NCI-H2107 treated with DMSO at 0.1 percent for 48 hours (cell line): ENCODE measurements around the gene PPARA.
A peak's percentile ranks its signal among the peaks of the same experiment; 100 is the strongest.

Experiments
- DNase-seq: peaks from one replicate; lab custom pipeline; 2025; ENCODE audit not compliant: unreplicated experiment; lab: John Stamatoyannopoulos, UW

Gene PPARA

DNA sequence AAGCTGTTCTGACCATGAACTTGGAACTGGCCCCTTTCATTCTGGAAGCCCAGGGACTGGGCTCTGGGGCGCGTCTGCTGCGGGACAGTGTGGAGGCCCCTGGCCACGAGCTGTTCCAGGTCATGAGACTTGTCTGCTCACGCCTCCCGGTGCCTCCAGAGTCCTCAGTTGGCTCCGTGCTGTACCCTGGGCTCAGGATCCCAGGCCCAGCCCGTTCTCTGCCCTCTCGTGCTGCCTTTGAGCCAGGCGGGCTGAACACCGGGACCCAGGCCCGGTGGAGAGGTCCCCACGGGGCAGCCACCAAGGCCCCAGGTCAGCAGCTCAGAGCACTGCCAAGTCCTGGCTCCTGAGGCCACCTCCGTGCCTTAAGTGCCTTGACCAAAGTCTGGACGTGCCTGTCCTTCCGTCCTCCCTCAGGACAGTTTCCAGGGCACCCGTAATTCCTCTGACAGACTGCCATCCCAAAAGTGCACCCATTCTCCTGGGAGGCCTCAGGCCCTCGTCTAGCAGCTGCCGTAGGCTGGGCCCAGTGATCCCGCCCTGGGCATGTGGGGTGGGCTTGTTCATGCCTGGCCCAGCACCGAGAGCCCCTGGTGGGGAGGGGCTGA lies 36.3 kb upstream of the PPARA start:
- DNase-seq: no peak

DNA sequence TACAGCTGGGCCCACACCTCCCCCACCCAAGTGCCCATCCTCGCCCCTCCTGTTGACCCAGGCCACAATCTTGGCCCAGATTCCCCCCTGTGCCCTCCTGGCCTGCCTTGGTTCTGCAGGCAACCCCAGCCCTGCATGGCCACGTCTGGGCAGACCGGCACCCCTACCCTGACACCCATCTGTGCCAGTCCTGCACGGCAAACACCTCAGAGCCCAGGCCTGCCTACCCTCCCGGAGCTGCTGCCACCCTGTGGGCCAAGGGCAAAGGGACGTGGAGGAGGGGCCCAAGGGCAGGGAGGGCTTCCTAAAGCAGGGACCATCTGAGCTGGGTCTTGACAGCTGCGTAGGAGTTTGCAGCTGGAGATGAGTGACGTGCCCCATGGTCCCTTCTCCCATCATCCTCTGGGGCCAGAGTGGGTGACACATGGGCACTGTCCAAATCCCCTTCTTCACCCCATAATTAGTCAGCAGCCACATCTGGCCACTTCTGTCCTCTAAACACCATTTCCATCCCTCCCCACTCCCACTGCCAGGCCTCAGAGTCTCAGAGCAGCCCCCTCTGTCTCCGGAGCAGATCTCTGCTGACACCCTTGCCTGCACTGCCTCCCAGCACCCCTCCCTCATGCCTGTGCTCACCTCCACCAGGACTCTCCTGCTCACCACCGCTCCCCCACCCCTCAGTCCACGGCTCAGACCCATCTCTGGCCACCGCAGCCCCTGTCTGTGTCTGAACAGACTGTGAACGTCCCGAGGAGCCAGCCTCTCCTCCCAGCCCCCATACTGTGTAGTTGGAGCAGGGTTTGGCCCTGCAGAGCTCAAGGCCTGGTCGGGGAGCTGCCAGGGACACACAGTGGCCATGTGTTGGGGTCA lies 35.6 kb upstream of the PPARA start:
- no peak for DNase-seq

DNA sequence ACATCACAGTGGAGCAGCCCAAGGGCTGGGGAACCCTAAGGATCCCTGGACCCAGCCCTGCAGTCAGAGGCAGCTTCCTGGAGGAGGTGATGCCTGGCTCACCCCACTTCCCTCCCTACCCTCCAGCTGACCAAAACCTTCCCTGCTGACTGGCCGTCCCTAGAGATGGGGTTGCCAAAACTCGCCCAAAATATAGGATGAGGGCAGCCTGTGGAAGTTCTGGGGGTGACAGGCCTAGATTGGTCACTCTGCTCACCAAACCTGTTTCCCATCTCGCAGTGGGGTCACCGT lies 35.0 kb upstream of the PPARA start:
- no peak for DNase-seq

DNA sequence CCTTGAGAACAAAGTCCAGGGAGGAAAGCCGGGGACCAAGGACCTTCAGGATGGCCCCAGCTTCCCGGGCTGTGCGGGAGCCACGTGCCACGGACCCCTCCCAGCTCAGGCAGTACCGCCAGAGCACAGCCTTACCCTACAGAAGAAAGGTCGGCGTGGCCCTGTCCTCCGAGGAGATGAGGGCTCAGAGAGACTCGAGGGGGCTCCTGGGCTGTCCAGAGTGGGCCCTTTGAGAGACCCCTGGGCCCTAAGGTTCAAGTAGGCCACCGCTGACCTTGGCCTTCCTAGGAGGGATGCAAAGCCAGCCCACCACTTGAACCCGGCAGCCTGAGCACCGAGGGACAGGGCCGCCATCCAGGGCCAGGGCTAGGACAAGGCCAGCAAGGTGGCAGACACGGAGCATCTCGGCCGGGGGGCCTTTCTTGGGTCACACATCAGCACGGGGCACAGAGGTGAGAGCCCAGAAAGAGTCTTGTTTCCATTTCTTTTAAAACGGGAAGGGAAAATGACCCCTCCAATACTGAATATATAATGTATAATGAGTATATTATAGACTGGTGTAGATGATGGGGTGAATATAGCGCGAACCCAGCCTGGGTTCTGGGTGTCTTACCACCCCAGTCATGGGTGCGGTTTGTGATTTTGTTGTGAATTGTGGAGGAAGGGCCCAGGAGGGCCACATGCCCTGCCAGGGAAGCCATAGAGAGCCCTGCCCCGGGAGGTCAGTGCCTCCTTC lies 34.4 kb upstream of the PPARA start:
- no peak for DNase-seq

DNA sequence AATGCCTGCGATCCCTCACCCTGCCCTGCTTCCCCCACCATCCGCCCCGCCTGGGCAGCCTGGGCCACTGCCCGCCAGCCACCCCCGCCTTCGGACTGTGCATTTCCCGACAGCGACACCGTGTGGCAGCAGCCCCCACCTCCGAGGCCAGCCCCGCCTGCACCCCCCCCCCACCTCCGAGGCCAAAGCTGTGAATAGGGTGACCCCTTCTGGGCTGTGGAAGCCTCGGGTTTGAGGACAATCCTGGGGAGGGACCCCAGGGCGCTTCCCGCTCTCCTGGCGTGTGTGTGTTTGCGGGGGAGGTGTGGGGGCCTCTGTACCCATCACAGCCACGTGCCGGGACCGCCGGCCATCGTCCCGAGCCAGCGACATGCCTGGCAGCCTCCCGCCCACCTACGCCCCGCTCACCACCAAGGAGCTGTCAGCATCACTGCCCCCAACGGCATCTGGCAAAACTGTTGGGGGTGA lies 33.8 kb upstream of the PPARA start:
- DNase-seq: peak; percentile 39

DNA sequence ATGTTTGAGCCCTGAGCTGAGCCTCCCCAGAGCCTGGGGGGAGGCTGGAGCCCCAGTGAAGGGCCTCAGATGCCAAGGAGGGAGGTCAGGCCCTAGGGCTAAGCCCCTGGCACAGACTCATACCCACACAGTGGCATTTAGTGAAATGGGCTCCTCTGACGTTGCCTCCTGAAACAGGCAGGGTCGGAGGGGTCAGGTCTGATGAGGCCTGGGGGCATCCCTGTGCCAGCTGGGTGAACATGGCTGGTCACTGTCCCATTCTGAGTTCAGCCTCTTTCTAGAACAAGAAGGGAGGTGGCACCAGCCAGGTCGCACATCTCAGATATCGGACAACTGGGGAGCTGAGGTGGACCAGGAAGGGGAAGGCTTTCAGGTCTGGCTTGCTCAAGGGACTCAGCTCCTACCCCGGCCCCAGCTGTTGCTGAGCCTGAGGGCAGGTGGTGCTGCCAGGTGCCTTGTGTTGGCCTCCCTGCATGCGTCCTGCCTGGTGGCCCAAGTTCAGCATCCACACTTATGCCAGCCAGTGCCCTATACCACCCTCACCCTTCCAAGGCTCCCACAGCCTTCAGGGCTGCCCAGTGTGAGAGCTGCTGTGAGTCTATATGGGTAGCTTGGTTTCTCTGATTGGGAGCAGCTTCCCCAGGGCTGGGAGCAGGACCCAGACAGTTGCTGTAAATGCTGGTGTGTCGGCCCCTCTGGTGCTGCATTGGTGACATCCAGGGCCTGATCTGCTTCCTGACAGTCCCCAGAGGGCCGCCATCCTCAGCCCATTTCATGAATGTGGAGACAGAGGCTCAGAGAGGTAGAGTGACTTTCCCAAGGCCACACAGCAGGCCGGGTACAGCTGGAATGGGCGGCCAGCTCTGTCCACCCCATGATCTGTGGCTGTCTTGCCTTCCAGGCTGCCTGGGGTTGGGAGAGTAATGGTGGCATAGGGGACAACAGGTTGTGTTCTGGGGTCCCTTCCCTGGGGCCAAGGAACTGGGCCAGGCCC lies 32.8 kb upstream of the PPARA start:
- DNase-seq: no peak

DNA sequence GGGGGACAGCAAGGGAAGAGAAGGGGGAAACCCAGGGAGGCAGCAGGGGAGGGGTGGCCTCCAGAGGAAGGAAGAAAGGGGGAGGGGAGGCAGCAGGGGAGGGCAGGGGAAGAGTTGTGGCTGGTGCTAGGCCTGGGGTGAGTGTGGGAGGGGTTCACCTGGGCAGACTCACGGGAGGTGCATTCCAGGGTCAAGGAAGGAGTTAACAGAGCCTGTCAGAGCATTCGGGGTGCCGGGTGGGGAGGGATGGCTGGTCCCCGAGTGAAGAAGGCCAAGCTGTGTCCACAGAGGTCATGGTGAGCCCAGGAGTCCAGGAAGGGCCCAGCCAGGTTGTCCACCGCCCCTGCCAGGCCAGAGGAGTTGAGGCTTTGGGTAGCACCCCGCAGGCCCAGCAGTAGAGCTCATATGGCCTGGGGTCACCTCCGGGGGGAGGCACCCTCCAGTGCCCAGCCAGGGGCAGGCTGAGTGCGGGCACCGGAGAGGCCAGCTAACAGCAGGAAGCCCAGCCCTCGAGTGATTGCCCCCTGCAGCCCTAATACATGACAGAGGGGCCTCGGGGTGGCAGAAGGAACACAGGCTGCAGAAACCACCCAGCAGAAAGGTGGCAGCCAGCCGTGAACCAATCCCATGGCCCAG lies 31.1 kb upstream of the PPARA start:
- no peak for DNase-seq

DNA sequence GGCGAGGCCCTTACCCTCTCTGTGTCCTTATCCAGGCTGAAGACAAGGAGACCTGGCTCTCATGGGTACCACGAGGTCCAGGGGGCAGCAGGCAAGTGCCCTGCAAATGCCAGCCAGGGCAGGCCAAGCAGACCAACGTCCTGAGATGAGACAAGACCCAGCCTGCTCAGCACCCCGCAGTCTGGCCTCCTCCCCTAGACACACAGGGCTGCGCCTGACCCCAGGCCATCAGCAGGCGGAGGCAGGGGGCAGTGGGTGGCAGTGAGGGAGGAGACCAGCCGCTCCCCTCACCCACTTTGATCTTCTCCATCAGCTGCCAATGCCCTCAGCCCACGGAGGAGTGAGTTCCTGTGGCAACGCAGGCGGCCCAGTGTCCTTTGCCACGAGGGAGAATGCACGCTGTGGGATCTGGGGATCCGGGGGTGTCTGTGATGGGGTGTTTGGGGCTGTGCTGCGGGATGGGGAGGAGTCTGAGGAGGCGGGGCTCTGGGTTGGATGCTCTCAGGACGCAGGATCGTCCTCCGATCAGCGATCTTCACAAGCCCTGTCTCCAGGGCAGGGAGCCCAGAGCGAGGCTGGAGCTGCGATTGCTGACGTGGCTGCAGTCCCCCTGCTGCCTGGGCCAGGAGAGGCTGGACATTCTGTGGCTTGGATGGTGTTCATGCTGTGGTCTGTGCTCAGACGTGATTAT lies 30.5 kb upstream of the PPARA start:
- DNase-seq: no peak

DNA sequence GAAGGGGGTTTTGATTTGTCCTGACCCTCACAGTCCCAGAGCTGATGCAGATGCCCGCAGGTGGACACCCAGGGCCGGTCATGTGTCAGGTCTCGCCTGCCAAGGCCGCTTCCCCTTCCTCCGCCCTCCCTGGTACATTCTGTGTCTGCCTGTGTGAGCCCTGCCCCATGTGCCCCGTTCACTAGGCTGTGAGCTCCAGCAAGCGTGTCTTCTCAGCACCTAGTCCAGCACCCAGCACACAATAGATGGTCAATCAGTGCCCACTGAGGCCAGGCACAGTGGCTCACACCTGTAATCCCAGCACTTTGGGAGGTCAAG lies 29.9 kb upstream of the PPARA start:
- no peak for DNase-seq

DNA sequence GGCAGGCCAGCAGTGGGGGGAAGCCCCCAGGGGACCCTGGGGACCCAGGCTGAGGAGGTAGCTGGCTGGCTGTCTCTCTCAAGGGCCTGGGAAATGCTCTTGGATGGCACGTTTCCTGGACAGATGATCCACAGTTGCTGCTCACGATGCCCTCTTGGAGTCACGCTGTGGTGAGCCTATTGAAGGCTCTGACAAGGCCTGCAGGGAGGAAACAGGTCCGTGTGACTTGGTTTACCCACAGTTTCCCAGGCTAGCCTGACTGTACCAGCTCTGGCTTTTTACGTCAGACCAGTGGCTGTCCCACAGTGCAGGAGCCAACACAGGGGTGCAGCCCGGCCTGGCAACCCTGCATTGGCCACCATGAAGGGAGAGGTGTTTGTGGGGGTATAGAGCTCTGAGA lies 29.2 kb upstream of the PPARA start:
- no peak for DNase-seq

DNA sequence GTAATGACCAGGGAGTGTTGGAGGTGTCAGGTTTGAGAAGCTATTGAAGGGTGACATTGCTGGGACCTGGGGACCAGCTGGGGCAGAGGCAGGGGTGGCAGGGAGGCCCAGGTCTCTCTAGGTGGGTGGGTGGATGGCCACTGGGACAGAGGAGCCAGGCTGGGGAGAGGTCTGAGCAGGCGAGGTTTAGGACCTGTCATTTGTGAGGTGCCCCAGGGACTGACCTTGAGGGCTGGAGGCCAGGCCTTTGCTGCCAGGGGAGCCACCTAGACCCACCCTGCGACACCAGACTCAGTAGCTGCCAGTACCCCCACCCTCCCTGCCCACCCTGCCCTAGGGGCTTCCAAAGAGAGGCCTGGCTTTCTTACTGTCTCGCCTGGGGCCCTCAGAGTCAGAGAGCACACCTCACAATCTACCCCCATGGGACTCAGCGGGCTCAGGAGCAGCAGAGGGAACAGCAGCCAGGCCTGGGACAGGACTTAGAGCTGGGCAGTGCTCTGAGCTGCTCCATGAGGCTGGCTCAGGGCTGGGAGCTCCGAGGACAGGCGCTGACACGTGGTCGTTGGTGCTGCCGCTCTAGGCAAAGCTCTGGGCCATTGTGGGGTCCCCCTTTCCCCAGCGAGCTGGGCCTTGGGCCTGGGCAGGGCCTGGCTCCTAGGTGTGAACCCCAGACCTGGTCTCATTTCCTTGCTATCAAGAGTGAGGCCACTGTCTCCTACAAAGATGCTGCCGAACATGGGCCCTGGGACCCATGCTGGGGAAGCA lies 28.6 kb upstream of the PPARA start:
- DNase-seq: no peak

DNA sequence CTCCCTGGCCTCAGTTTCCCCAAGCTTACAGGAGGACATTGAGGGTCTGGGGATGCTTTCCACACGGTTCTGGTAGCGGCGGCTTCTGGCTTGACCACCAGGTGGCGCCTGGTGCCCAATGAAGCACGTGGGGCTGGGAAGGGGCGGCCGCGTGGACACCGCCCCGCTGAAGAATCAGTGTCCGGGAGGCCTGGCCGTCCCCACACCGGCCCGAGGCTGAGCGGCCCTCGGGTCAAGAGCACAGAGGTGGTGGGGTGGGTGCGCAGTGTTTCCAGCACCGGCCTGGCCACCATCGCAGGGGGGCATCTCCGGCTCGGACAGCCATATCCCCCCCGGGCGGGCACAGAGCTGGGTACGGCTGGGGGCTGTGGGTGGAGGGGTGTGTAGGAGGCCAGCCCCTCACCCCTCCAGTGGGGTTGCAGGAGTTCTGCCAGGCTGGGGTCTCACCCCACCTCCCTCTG lies 27.8 kb upstream of the PPARA start:
- DNase-seq: no peak

DNA sequence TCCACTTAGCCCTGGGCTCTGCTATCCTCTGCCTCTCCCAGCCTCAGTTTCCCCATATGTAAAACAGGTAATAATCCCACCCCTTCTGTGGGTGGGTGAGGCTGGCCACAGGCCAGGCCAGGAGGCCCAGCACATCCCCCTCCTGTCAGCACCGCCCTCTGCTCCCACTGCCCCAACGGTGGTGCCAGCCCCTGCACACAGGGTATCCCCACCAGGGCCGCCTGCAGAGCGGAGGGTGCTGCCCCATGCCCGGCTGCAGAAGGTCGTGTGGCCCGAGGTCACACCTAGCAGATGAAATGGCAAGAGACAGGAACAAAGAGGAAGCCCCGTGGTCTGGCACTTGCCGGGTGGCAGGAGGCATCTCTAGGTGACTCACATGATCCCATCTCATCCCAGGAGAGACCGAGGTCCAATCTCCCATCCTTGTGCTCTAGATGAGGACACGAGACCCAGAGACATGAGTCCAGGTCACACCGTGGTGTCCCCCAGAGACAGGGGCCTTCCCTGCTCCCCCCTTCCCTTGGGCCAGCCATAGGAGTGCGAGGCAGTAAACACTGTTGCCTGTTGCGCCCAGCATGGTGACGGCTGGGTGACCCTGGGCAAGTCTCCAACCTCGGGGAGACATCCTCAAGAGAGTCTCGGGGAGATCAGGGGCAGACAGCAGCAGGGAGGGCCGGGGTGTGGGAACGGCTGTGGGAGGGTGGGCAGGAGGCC lies 27.2 kb upstream of the PPARA start:
- no peak for DNase-seq

DNA sequence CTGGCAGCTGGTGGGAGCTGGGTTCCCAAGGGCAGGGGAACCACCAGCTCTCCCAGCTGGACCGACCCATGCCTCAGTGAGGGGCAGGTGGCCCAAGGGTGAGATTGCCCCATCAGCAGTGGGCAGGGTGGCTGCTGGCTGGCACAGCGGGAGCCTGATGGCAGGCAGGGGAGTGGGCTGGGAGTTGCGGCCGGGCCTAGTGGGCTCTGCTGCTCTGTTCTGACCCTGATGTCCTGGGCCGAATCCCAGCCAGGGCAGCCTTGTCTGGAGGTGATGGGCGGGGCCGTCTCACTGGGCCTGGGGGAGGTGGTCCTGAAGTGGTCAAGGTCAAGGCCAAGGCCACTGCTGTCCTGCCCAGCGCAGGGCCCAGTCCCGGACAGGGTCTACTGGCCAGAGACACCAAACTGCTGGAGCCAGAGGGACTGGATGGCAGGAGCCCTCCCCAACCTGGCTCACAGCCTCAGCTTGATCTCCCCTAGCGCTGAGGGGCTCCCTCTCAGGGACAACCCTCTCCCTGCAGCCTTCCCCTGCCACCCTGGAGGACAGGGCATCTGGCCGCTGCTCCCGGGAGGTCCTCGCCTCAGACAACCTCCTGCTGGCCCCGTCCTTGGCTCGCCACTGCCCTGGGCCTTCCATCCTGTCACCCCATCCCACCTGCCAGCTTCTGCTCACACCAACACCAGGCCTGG lies 26.5 kb upstream of the PPARA start:
- DNase-seq: no peak

DNA sequence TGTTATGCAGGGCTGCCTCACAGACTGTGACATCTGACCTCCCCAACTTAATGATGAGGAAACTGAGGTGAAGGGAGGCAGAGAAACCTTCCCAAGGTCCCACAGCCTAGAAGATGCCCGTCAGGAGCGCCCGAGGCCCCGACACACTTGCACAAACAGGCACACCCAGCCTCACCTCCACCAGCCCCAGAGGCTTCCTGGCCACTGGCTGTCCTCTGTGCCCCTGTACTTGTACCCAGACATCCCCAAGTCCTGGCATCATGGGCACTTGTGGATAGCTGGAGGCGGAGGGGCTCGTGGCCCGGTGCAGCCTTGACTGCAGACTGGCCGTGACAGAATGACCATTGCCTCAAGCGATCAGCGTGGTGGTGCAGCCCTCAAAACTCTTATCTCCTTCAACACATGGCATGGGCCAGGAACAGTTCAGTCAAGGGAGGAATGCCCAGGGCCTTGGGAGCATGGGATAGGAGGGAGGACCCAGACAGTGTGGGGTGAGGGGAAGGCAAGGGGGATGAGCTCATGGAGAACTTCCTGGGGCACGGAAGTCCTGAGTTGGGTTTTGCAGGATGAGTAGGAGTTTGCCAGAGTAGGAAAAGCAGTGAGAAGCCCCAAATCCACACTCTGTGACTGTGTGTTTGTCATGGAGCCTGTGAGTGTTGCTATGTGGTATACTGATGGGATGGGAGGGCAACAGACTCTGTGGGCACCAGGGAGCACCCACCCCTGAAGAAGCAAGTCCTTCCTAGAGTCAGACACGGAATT lies 25.8 kb upstream of the PPARA start:
- DNase-seq: no peak

DNA sequence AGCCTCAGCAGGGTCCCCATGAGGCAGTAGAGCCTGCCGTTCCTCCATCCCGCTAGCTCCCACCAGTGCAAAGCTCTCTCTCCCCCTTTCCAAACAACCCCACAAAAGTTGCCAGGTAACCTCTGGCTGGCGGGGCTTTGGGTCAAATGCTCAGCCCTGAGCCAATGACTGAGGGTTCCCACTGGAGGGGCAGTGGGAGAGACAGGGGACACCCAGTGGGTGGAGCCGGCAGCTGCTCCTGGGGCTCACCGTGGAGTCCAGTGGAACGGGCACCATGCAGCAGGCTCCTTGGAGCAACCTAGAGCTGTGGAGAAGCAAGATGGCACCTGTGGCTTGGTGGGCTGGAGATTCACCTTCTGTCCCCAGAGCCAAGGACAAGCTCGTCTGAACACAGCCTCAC lies 25.0 kb upstream of the PPARA start:
- DNase-seq: no peak
